Endothelial cell of umbilical vein (primary cell): ENCODE results near the gene APCDD1. TPM values are rescaled to one million over a fixed set of nuclear protein-coding genes. Genes with fewer than 3 reads are reported as not detected.

Experiments used
- BruUV-seq: library from RNA; stranded (reverse); fragments of 400-500 nt; replicated peaks from 2 replicates; lab custom pipeline; 2021; lab: Mats Ljungman, UMichigan
- CTCF ChIA-PET: fragments of 300-600, 350-600 bp; sonication (Branson Sonifier 250); formaldehyde crosslinking; loops from one replicate; lab custom pipeline; 2021; ENCODE audit warnings: antibody characterized with exemption, inconsistent platforms; lab: Charles Lee
- POLR2A ChIA-PET: fragments of 300-600, 350-600 bp; sonication (Branson Sonifier 250); formaldehyde crosslinking; loops from one replicate; lab custom pipeline; 2021; ENCODE audit warnings: antibody characterized with exemption, inconsistent platforms; lab: Charles Lee
- DNase-seq: peaks from one replicate; pipeline ENCODE4 v3.0.0-alpha.2; 2011; ENCODE audit warnings: low read depth, low spot score
- FAIRE-seq: peaks from 2 replicates; lab custom pipeline; 2011; peaks lifted over from hg19 to GRCh38; lab: Jason Lieb, UNC
- H2AFZ ChIP-seq: 2 replicates; pipeline ENCODE4 v1.6.0; 2012; ENCODE audit warnings: low read depth, low read length, control low read depth, inconsistent platforms
- H3K27ac ChIP-seq: 2 replicates; pipeline ENCODE4 v1.5.1; 2011; ENCODE audit warnings: low read depth, mild to moderate bottlenecking, control low read depth, low read length, moderate library complexity; ENCODE audit not compliant: insufficient read depth
- H3K27me3 ChIP-seq, 2 experiments: 2 replicates each; pipeline versions ENCODE4 v1.6.0 to v1.6.1; 2011; ENCODE audit warnings: low read length in 2 of 2, mixed read lengths in 1 of 2; ENCODE audit not compliant: control insufficient read depth in 2 of 2, insufficient read depth in 2 of 2
- H3K36me3 ChIP-seq, 2 experiments: 2 replicates in 1 of 2; 3 replicates in 1 of 2; pipeline ENCODE4 v1.5.1; 2011; ENCODE audit warnings: low read length in 2 of 2, mild to moderate bottlenecking in 1 of 2, moderate library complexity in 1 of 2; ENCODE audit not compliant: control insufficient read depth in 2 of 2, insufficient read depth in 2 of 2; ENCODE audit errors: extremely low read depth in 1 of 2
- H3K4me1 ChIP-seq: 3 replicates; pipeline ENCODE4 v1.5.1; 2011; ENCODE audit warnings: mild to moderate bottlenecking, low read length; ENCODE audit not compliant: control insufficient read depth, insufficient read depth; ENCODE audit errors: extremely low read depth
- H3K4me2 ChIP-seq: 2 replicates; pipeline ENCODE4 v1.6.1; 2011; ENCODE audit warnings: low read length, control low read depth, mixed read lengths; ENCODE audit not compliant: insufficient read depth
- H3K4me3 ChIP-seq, 3 experiments: fragments of 200-600 bp in 1 of 3; sonication (generic), shearing (Covaris generic) in 1 of 3; replicated peaks in 1 of 3; 2 replicates each; pipeline ENCODE4 v1.5.1; 2011 to 2016; ENCODE audit warnings: control low read depth in 3 of 3, low read length in 3 of 3, mild to moderate bottlenecking in 2 of 3, inconsistent platforms in 1 of 3, low read depth in 1 of 3, moderate library complexity in 1 of 3; ENCODE audit not compliant: insufficient read depth in 1 of 3
- H3K79me2 ChIP-seq: 2 replicates; pipeline ENCODE4 v1.6.0; 2012; ENCODE audit warnings: low read length, inconsistent platforms; ENCODE audit not compliant: control insufficient read depth, insufficient read depth
- H3K9ac ChIP-seq: replicated peaks from 2 replicates; pipeline ENCODE3; 2011; ENCODE audit warnings: low read length, control low read depth; ENCODE audit not compliant: insufficient read depth; ENCODE audit errors: extremely low read depth
- H3K9me1 ChIP-seq: replicated peaks from 3 replicates; pipeline ENCODE4 v1.6.0; 2011; ENCODE audit warnings: mild to moderate bottlenecking, low read length; ENCODE audit not compliant: control insufficient read depth, insufficient read depth; ENCODE audit errors: extremely low read depth
- H3K9me3 ChIP-seq: replicated peaks from 2 replicates; pipeline ENCODE4 v1.5.1; 2012; ENCODE audit warnings: low read length, inconsistent platforms; ENCODE audit not compliant: control insufficient read depth, insufficient read depth
- H4K20me1 ChIP-seq: replicated peaks from 2 replicates; pipeline ENCODE3; 2011; ENCODE audit warnings: mild to moderate bottlenecking, low read length; ENCODE audit not compliant: control insufficient read depth, insufficient read depth; ENCODE audit errors: extremely low read depth
- EZH2 ChIP-seq: IDR thresholded peaks from 2 replicates; pipeline ENCODE4 v1.6.1; 2012; ENCODE audit warnings: borderline replicate concordance, low read depth, mild to moderate bottlenecking, moderate library complexity, low read length, inconsistent platforms; ENCODE audit not compliant: severe bottlenecking
- FOS ChIP-seq: IDR thresholded peaks from 2 replicates; pipeline ENCODE4 v1.6.1; 2011; ENCODE audit warnings: mild to moderate bottlenecking, low read length, moderate library complexity, borderline replicate concordance; ENCODE audit not compliant: insufficient read depth
- GATA2 ChIP-seq: IDR thresholded peaks from 2 replicates; pipeline ENCODE4 v1.7.0; 2011; ENCODE audit warnings: low read depth, mild to moderate bottlenecking, moderate library complexity, mixed read lengths, low read length; ENCODE audit not compliant: insufficient read length, insufficient read depth
- JUN ChIP-seq: IDR thresholded peaks from 2 replicates; pipeline ENCODE4 v1.6.1; 2011; ENCODE audit warnings: borderline replicate concordance, low read depth; ENCODE audit not compliant: insufficient read length, insufficient read depth
- MYC ChIP-seq: IDR thresholded peaks from one replicate; pipeline ENCODE4 v1.6.1; 2011; ENCODE audit warnings: mild to moderate bottlenecking, low read depth, low read length
- POLR2A ChIP-seq: IDR thresholded peaks from 2 replicates; pipeline ENCODE4 v1.6.1; 2012; ENCODE audit warnings: low read depth, mild to moderate bottlenecking, control low read depth, low read length
- POLR2AphosphoS5 ChIP-seq: IDR thresholded peaks from 2 replicates; pipeline ENCODE4 v1.6.1; 2012; ENCODE audit warnings: low read depth, mild to moderate bottlenecking, control low read depth, low read length, moderate library complexity; ENCODE audit not compliant: insufficient read depth
- dilution Hi-C: fragments of 300-500 bp; cut with MboI; formaldehyde crosslinking; loops from one replicate; pipeline ENCODE4 v1.15.0; 2019; ENCODE audit warnings: low sequenced_read_pairs; ENCODE audit not compliant: extremely low pct_ligation_motif_present
- intact Hi-C: fragments of 100-400 bp; cut with micrococcal nuclease; formaldehyde crosslinking; loops from one replicate; pipeline ENCODE4 v1.10.0; 2022
- polyA plus RNA-seq, 4 experiments: library from polyadenylated mRNA; depleted of rRNA in 3 of 4; stranded (reverse) in 3 of 4; unstranded in 1 of 4; fragments of >200 nt; gene quantifications; 2 replicates each; pipeline versions ENCODE4 v1.2.1 to v1.2.3, GENCODE V29; 2011 to 2012; ENCODE audit warnings: missing spikeins in 1 of 4
- total RNA-seq: library from RNA; stranded (reverse); gene quantifications from 2 replicates; pipeline ENCODE4 v1.2.3, GENCODE V29; 2021
- TF ChIP-seq, protein P1 (sequence below): IDR thresholded peaks from 2 replicates; pipeline ENCODE4 v1.6.1; 2011; ENCODE audit not compliant: insufficient read depth, insufficient read length
- TF ChIP-seq, protein P2 (sequence below), 2 donors: IDR thresholded peaks; 1 replicate in 1 of 2; 2 replicates in 1 of 2; pipeline ENCODE4 v1.5.1; 2011; ENCODE audit warnings: low read length in 2 of 2, mild to moderate bottlenecking in 2 of 2, moderate library complexity in 2 of 2, control low read depth in 1 of 2, inconsistent platforms in 1 of 2, low read depth in 1 of 2; ENCODE audit not compliant: insufficient read depth in 1 of 2; ENCODE audit errors: extremely low read depth in 1 of 2

The APCDD1 gene
- total and polyA plus RNA-seq, 2 donors (not counting 3 experiments of a cell fraction or from before 2014, with no cell fraction given) = 0.95 to 1.4 TPM

DNA sequence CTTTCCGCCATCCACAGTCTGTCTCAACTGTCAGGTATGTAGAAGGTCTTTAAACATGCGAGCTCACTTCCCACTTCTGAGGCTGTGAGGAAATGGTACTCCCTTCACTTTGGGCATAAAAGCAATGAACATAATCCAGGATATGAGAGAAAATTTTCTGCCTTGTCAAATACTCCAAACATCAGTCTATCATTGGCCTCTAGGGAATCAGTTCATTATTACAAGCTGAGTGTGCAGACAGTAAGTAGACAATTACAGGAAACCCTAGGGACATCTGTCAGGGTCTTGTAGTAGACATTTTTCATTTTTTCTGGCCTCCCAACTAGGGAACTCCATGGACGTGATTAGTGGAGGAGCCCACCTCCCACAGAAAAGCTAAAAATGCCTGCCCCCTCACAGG lies 13.6 kb upstream of the APCDD1 start:
- ChIA-PET CTCF (interaction anchor here (1.2 to 1.5 kb wide), 2 partner anchors 16 to 400 kb away, joined by 3 to 4 read pairs; no protein-coding TSS in a partner anchor), POLR2A (no interaction called here)
- TF ChIP-seq JUN = no peak
- TF ChIP-seq, protein P1, sequence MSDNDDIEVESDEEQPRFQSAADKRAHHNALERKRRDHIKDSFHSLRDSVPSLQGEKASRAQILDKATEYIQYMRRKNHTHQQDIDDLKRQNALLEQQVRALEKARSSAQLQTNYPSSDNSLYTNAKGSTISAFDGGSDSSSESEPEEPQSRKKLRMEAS = no peak
- TF ChIP-seq FOS = no peak
- TF ChIP-seq GATA2 = no peak
- no peak for TF ChIP-seq MYC
- TF ChIP-seq, protein P2, sequence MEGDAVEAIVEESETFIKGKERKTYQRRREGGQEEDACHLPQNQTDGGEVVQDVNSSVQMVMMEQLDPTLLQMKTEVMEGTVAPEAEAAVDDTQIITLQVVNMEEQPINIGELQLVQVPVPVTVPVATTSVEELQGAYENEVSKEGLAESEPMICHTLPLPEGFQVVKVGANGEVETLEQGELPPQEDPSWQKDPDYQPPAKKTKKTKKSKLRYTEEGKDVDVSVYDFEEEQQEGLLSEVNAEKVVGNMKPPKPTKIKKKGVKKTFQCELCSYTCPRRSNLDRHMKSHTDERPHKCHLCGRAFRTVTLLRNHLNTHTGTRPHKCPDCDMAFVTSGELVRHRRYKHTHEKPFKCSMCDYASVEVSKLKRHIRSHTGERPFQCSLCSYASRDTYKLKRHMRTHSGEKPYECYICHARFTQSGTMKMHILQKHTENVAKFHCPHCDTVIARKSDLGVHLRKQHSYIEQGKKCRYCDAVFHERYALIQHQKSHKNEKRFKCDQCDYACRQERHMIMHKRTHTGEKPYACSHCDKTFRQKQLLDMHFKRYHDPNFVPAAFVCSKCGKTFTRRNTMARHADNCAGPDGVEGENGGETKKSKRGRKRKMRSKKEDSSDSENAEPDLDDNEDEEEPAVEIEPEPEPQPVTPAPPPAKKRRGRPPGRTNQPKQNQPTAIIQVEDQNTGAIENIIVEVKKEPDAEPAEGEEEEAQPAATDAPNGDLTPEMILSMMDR (IDR thresholded peaks at IDR 0.05; ENCODE audit: extremely low read depth in 1 of 2, insufficient read depth in 1 of 2, low read depth in 1 of 2, low read length in 2 of 2) = no peak
- TF ChIP-seq POLR2A = no peak
- no peak for TF ChIP-seq POLR2AphosphoS5
- no peak for TF ChIP-seq EZH2
- intact Hi-C loops (no loop called here), dilution Hi-C loops (no loop called here)
- no peak for DNase-seq
- Histone ChIP-seq H3K79me2 (no peaks in the 10 kb centered on the region), H3K9ac (no peak overlapping the region), H3K27ac (no peak overlapping the region), H3K27me3 (peaks cover 3 to 5% of the 10 kb centered on the region in 2 experiments), H3K36me3 (no peaks in the 10 kb centered on the region), H3K4me1 (no peaks in the 10 kb centered on the region), H3K4me3 (no peak overlapping the region), H3K9me1 (no peaks in the 10 kb centered on the region), H2AFZ (no peak overlapping the region), H4K20me1 (no peaks in the 10 kb centered on the region), H3K9me3 (no peaks in the 10 kb centered on the region), H3K4me2 (no peak overlapping the region)
- no peak for FAIRE-seq
- BruUV-seq = no TSS peak
